ENCODE results near the gene RAMP2.

RAMP2 gene

DNA sequence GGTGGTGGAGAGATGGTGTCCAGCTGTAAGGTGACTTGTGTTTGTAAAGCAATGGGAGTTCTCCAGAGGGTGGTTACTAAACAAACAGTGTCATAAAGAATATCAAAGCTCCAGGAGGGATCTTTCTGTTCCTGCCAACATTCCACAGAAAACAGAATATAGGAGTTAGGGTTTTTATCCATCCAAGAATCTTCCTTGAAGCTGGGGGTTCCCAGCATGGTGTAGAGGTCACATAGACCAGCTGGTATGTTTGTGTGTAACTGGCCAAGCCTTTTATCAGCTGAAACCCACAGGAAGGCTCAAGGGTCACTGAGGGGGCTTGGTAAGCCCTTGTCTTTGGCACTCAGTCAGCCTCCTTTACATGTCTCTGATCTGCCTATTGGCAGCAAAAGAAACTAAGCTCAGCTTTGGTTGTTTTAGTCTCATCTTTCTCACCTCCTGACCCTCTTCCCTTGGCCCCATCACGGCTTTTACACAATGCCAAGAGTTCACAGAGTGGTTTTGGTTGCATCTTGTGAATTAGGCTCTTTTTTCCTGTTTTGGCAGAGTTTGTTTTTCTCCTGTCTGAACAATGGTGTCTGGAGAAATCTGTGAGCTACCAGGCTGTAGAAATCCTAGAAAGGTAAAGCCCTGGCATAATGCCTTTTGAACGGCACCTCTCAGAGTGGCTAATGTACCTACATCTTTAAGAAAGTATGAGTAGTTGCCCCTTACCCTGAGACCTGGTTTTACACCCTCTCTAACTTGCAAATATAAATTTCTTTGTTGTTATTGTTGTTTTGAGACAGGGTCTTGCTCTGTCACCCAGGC lies 42.3 kb downstream of the RAMP2 start:
- H3K4me3 ChIP-seq (replicated peaks; ENCODE audit: low read depth, low read length), result no peak overlapping the region
- TF ChIP-seq, protein P1, sequence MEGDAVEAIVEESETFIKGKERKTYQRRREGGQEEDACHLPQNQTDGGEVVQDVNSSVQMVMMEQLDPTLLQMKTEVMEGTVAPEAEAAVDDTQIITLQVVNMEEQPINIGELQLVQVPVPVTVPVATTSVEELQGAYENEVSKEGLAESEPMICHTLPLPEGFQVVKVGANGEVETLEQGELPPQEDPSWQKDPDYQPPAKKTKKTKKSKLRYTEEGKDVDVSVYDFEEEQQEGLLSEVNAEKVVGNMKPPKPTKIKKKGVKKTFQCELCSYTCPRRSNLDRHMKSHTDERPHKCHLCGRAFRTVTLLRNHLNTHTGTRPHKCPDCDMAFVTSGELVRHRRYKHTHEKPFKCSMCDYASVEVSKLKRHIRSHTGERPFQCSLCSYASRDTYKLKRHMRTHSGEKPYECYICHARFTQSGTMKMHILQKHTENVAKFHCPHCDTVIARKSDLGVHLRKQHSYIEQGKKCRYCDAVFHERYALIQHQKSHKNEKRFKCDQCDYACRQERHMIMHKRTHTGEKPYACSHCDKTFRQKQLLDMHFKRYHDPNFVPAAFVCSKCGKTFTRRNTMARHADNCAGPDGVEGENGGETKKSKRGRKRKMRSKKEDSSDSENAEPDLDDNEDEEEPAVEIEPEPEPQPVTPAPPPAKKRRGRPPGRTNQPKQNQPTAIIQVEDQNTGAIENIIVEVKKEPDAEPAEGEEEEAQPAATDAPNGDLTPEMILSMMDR (IDR thresholded peaks at IDR 0.05; ENCODE audit: low read depth, low read length, missing control alignments), result no peak
- no peak for DNase-seq (ENCODE audit: extremely low read depth, low read depth)

DNA sequence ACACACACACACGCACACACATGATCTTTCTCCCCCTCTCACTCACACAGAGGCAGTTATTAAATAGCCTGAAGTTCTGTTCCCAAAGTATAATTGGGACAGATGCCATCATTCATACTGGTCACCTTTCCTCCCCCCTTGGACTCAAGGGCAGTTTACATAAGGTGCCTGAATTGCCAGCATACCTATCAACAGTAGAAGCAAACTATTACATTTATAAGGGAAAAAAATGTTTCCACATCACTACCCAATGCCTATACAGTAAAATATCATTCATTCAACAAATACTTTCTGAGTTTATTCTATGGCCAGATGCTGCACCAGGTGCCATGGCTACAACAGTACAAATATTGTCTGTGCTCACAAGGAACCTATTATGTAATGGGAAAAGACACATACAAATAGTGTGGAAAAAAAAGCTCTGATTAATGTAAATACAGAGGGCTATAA lies 43.9 kb downstream of the RAMP2 start:
- no peak overlapping the region for H3K4me3 ChIP-seq (replicated peaks; ENCODE audit: low read depth, low read length)
- TF ChIP-seq, protein P1 (IDR thresholded peaks at IDR 0.05; ENCODE audit: low read depth, low read length, missing control alignments), result no peak
- DNase-seq (ENCODE audit: extremely low read depth, low read depth), result no peak

DNA sequence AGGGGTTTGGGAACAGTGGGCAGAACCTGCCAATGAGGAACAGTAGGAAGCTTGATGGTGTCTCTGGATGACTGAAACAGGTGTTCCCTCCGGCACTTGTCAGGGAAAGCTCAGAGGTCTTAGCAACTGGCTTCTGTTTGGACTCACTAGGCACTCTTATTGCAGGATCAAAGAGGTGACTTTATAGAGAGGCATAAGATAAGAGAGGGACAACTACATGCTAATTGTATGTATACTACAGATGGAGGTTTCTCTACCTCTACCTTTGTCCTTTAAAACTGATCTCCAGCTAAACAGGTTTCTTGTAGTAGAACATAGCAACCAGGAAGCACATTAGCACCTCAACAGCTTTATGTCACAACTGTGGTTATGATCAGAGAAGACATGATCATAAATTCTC lies 45.2 kb downstream of the RAMP2 start:
- TF ChIP-seq, protein P1 (IDR thresholded peaks at IDR 0.05; ENCODE audit: low read depth, low read length, missing control alignments), result no peak
- DNase-seq (ENCODE audit: extremely low read depth, low read depth), result no peak
- H3K4me3 ChIP-seq (replicated peaks; ENCODE audit: low read depth, low read length), result no peak overlapping the region

DNA sequence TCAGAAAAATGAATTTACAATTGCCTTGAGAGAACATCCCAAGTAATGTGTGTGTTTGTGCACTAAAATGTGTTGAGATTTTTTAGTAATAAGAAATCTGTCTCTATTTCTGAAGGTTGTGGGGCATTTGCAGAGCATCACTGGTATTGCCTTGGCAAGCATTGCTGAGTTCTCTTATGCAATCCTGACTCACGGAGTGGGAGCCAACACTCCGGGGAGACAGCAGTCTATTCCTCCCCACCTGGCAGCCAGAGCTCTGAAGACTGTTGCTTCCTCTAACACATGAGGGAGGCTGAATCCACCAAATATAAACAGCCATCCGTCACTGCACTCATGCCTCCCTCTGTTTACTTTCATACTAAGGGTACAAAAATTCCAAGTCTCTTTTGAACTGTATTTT lies 48.2 kb downstream of the RAMP2 start:
- TF ChIP-seq, protein P1 (IDR thresholded peaks at IDR 0.05; ENCODE audit: low read depth, low read length, missing control alignments), result no peak
- peak; percentile 35 for DNase-seq (ENCODE audit: extremely low read depth, low read depth)
- H3K4me3 ChIP-seq (replicated peaks; ENCODE audit: low read depth, low read length), result no peak overlapping the region

All from HFF-Myc (cell line).